Prostate gland (tissue), 2 donors: ENCODE results near the gene MGAT5.

Source experiments
- CTCF ChIP-seq, 4 experiments: fragments of 200-600 bp in 2 of 4; fragments of 450-650 bp in 2 of 4; sonication (generic) in 2 of 4; IDR thresholded peaks; 1 replicate in 3 of 4; 2 replicates in 1 of 4; pipeline ENCODE4 v1.5.1; 2016 to 2019; ENCODE audit warnings: antibody characterized with exemption in 4 of 4, mild to moderate bottlenecking in 2 of 4, moderate library complexity in 2 of 4
- POLR2A ChIP-seq: fragments of 450-650 bp; IDR thresholded peaks from one replicate; pipeline ENCODE4 v1.6.1; 2016; ENCODE audit warnings: antibody characterized with exemption, mild to moderate bottlenecking
- POLR2AphosphoS5 ChIP-seq: sonication (generic); formaldehyde crosslinking; IDR thresholded peaks from one replicate; pipeline ENCODE4 v1.6.1; 2017; ENCODE audit warnings: antibody characterized with exemption

GRCh38 chr2:134228493-134228903 lies 25.4 kb upstream of the MGAT5 start:
- TF ChIP-seq CTCF (IDR thresholded peaks at IDR 0.05) (no peak), POLR2A (no peak), POLR2AphosphoS5 (no peak)
